Esophagus muscularis mucosa (tissue), 4 donors: ENCODE results near the gene RBPJL. TPM values are rescaled to one million over a fixed set of nuclear protein-coding genes. Genes with fewer than 3 reads are reported as not detected.
"Not testable (repeated sequence)": the region's sequence is repeated elsewhere in the genome, so short reads cannot be mapped to it uniquely, and the experiment has no call there.

ENCODE experiments used
- DNase-seq: peaks from one replicate; pipeline ENCODE4 v3.0.0-alpha.2; 2017; ENCODE audit errors: extremely low spot score
- H3K27ac ChIP-seq, 4 donors: fragments of 200-600 bp; sonication (generic); replicated peaks in 1 of 4; 1 replicate in 3 of 4; 2 replicates in 1 of 4; pipeline ENCODE4 v1.5.1; 2016 to 2019; ENCODE audit warnings: mild to moderate bottlenecking in 1 of 4
- H3K27me3 ChIP-seq, 4 donors: fragments of 200-600 bp; sonication (generic); one replicate each; pipeline versions ENCODE4 v1.5.1 to v1.6.0; 2016 to 2019
- H3K36me3 ChIP-seq, 4 donors: fragments of 200-600 bp; sonication (generic); one replicate each; pipeline ENCODE4 v1.5.1; 2016 to 2019
- H3K4me1 ChIP-seq, 4 donors: fragments of 200-600 bp; sonication (generic); one replicate each; pipeline ENCODE4 v1.5.1; 2016 to 2019
- H3K4me3 ChIP-seq, 4 donors: fragments of 200-600 bp; sonication (generic); 1 replicate in 2 of 4; 2 replicates in 2 of 4; pipeline ENCODE4 v1.5.1; 2016 to 2019; ENCODE audit warnings: mild to moderate bottlenecking in 4 of 4, moderate library complexity in 1 of 4
- H3K9me3 ChIP-seq, 4 donors: fragments of 200-600 bp; sonication (generic); 1 replicate in 3 of 4; 2 replicates in 1 of 4; pipeline ENCODE4 v1.5.1; 2016 to 2019
- EP300 ChIP-seq: sonication (generic); formaldehyde crosslinking; IDR thresholded peaks from one replicate; pipeline ENCODE4 v1.6.1; 2017; ENCODE audit warnings: antibody characterized with exemption
- POLR2A ChIP-seq: fragments of 450-650 bp; IDR thresholded peaks from one replicate; pipeline ENCODE4 v1.6.1; 2017; ENCODE audit warnings: antibody characterized with exemption, moderate library complexity, mild to moderate bottlenecking, low read depth
- POLR2AphosphoS5 ChIP-seq, 2 donors: sonication (generic); formaldehyde crosslinking; IDR thresholded peaks; one replicate each; pipeline ENCODE4 v1.6.1; 2017; ENCODE audit warnings: antibody characterized with exemption in 2 of 2
- WGBS: methylation state at CpG from one replicate; pipeline ENCODE4 v1.1.5; 2018; 5-methylcytosine and 5-hydroxymethylcytosine counted together
- intact Hi-C: fragments of 100-400 bp; cut with DNase I; formaldehyde crosslinking; loops from one replicate; pipeline ENCODE4 v1.15.1; 2023
- total RNA-seq, 4 donors: library from RNA; depleted of rRNA; stranded (reverse); fragments of >200 nt; gene quantifications; one replicate each; pipeline versions ENCODE4 v1.1.0 to v1.2.1, GENCODE V29; 2016
- TF ChIP-seq, protein P1 (sequence below), 3 experiments: fragments of 200-600 bp in 2 of 3; fragments of 450-650 bp in 1 of 3; sonication (generic) in 2 of 3; IDR thresholded peaks; one replicate each; pipeline ENCODE4 v1.5.1; 2017 to 2019; ENCODE audit warnings: antibody characterized with exemption in 3 of 3, mild to moderate bottlenecking in 2 of 3, moderate library complexity in 1 of 3

RBPJL gene
- total RNA-seq, 4 donors from 2014 or later, result not detected

DNA sequence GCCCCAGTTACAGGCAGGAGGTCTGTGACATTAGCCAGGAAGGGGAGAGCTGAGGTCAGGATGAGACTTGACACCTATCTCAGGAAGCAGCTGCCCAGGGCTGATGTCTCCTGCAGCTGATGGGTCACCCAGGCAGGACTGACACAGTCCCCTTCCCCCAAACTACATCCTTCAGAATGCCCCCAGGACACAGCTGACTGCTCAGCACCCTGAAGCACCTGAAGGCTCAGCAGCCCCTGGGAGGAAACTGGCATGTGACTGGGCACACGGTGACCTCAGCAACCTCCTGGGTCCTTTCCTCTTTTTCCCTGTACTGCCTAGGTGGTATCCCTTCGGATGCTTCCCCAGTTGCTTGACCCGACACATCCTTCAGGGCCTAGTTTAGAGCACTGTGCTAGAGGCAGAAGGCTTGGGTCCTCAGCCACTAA is 39.7 kb downstream of the RBPJL start:
- intact Hi-C loops, result no loop called here
- peaks cover 51 to 75% (median 71%) of the 10 kb centered on the region in 4 donors for H3K4me1 ChIP-seq
- DNase-seq, result no peak

DNA sequence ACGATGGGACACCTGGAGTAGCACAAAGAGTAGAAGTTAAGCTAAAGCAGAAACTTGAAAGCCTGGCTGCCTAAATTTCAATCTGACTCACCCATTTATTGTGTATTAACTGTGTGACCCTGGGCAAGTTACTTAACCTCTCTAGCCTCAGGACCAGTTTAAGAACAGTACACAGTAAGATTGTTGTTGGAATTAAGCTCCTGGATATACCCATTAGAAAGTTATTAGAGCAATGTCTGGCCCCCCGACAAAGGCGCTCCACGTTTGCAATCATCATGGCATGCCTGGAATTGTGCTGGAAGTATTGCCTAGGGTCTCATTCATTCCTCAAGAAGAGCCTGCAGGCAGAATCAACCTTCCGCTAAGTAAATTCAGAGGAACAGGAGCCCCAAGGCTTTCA is 40.2 kb downstream of the RBPJL start:
- peaks cover 46 to 69% (median 66%) of the 10 kb centered on the region in 4 donors for H3K4me1 ChIP-seq
- intact Hi-C loops, result no loop called here
- peak overlapping the region; percentile 78 to 80 (median 80) for H3K4me3 ChIP-seq
- H3K9me3 ChIP-seq, result no peaks in the 10 kb centered on the region
- H3K36me3 ChIP-seq, result no peaks in the 10 kb centered on the region
- H3K27ac ChIP-seq, result peak overlapping the region; percentile 93 to 97 (median 96)
- no peak for TF ChIP-seq POLR2AphosphoS5 (IDR thresholded peaks at IDR 0.05)
- H3K27me3 ChIP-seq, result no peaks in the 10 kb centered on the region
- 45% methylated on average over 5 of the region's 5 CpGs for WGBS
- no peak for DNase-seq

More for the DNA sequence above, 39.7 kb downstream of the RBPJL start:
- WGBS, result 40% methylated on average over 1 of the region's 3 CpGs
- H3K9me3 ChIP-seq, result no peaks in the 10 kb centered on the region
- H3K27ac ChIP-seq, result peak overlapping the region; percentile 93 to 97 (median 96)
- H3K27me3 ChIP-seq, result no peaks in the 10 kb centered on the region
- TF ChIP-seq POLR2AphosphoS5 (IDR thresholded peaks at IDR 0.05) (no peak), EP300 (no peak), POLR2A (no peak)
- TF ChIP-seq, protein P1, sequence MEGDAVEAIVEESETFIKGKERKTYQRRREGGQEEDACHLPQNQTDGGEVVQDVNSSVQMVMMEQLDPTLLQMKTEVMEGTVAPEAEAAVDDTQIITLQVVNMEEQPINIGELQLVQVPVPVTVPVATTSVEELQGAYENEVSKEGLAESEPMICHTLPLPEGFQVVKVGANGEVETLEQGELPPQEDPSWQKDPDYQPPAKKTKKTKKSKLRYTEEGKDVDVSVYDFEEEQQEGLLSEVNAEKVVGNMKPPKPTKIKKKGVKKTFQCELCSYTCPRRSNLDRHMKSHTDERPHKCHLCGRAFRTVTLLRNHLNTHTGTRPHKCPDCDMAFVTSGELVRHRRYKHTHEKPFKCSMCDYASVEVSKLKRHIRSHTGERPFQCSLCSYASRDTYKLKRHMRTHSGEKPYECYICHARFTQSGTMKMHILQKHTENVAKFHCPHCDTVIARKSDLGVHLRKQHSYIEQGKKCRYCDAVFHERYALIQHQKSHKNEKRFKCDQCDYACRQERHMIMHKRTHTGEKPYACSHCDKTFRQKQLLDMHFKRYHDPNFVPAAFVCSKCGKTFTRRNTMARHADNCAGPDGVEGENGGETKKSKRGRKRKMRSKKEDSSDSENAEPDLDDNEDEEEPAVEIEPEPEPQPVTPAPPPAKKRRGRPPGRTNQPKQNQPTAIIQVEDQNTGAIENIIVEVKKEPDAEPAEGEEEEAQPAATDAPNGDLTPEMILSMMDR (IDR thresholded peaks at IDR 0.05), result no peak
- H3K36me3 ChIP-seq, result no peaks in the 10 kb centered on the region
- H3K4me3 ChIP-seq, result peak overlapping the region; percentile 78 to 80 (median 80)

DNA sequence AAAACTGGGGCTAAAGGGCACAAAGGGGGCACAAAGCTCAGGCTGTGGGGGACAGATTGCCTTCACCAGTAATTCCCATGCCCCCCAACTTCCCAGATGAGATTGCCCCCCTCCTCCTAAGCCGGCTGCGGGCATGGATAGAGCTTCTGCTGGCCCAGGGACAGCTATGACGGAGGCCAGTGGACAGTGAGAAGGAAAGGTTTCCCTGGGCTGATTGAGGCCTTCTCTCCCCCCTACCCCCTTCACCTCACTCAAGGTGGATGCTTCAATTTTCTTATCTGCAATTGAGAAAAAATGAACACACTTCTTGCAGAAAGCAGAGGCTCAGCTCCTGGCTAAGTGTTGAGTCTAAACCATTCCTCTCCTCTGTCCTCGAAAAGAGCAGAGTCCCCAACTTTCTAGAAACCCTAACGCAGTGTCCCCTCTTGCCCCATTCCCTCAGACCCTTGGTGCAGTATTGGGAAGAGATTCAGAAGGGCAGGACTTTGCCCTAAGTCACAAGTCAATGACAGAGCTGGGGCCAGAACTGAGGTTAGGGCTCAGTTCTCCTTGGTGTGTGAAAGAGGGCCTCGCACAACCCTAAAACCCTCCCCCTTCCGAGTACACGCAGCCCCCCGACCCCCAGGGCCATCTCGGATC is 40.8 kb downstream of the RBPJL start:
- Histone ChIP-seq H3K27ac (peak overlapping the region; percentile 93 to 97 (median 96)), H3K27me3 (no peaks in the 10 kb centered on the region), H3K4me3 (peak overlapping the region; percentile 78 to 80 (median 80)), H3K4me1 (peaks cover 40 to 64% (median 60%) of the 10 kb centered on the region in 4 donors), H3K9me3 (no peaks in the 10 kb centered on the region), H3K36me3 (no peaks in the 10 kb centered on the region)
- WGBS, result 11% methylated on average over 6 of the region's 10 CpGs
- no peak for DNase-seq
- no peak for TF ChIP-seq POLR2AphosphoS5 (IDR thresholded peaks at IDR 0.05)
- TF ChIP-seq EP300, result no peak
- TF ChIP-seq, protein P1 (IDR thresholded peaks at IDR 0.05), result no peak
- TF ChIP-seq POLR2A, result no peak
- intact Hi-C loops, result no loop called here

DNA sequence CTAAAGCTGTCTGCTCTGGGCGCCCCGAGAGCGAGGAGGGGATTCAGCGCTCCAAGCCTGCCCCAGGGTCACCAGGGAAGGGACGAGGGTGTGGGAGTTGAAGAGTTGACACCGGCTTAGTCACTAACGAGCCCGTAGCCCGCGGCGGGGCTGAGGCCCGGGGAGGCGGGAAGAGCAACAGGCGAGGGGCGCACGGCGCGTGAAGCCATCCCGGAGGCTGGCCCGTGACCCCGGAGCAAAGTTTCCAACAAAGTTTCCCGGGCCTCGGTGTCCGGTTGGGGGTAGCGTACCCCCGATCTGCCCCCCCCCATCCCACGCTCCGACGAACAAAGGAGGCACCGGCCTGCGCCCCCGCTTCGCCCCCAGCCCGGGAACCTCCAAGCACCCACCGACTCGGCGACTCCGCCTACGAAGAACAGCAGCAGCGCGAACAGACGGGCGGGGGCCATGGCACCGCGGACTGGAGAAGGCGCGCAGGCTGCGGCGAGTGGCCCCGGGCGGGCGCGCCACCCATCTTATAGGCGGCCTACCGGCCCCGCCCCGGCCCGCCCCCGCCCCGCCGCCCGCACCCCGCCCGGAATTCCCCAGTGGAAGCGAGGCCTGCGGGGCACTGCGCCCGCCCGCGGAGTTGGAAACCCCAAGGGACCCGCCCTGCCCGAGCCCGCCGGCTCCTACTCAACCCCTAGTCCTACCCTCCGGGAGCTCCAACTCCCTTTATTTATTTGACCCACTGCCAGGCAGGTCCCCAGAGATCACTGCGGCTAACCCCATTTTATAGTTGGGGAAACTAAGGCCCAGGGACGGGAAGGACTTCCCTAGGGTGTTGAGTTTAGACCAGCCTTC is 41.5 kb downstream of the RBPJL start, which contains the start of gene SDC4:
Gene SDC4 (minus strand): TSS at position 489 of the 843 bp plus-strand sequence. CDS start 40 bp downstream, at position 449.
- Histone ChIP-seq H3K9me3 (no peaks in the 10 kb centered on the region), H3K36me3 (no peaks in the 10 kb centered on the region), H3K27ac (peak within 1 kb of the TSS; percentile 93 to 97 (median 96)), H3K4me3 (peak within 1 kb of the TSS; percentile 78 to 80 (median 80)), H3K27me3 (no peaks in the 10 kb centered on the region), H3K4me1 (peaks cover 33 to 56% (median 53%) of the 10 kb centered on the region in 4 donors)
- 6% methylated on average over 32 of the region's 77 CpGs for WGBS
- intact Hi-C loops, result no loop called here
- TF ChIP-seq POLR2AphosphoS5 (IDR thresholded peaks at IDR 0.05) (peak; percentile 91 to 99), POLR2A (peak; percentile 96), EP300 (no peak)
- TF ChIP-seq, protein P1 (IDR thresholded peaks at IDR 0.05), result no peak
- no peak for DNase-seq

DNA sequence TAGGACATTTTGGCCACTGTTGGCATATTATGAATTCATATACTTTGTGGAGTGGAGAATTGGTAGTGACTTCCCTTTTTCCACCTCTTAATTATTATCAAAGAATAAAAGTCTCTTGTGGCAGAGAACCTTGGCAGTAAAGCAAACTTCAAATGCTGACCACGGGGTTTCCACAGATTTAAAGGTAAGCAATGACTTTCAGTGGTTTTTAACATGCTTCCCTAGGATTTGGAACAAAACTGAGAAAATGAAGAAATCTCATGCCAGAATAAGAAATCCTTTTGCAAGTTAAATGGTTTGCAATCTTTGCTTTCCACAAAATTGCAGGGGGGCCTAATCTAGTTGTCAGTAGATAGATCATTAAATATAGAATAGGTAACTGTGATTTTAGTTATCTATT is 43.6 kb downstream of the RBPJL start:
- 86% methylated on average over 1 of the region's 1 CpG for WGBS
- H3K4me3 ChIP-seq, result no peak overlapping the region
- no peaks in the 10 kb centered on the region for H3K27me3 ChIP-seq
- no peaks in the 10 kb centered on the region for H3K9me3 ChIP-seq
- DNase-seq, result no peak
- no peaks in the 10 kb centered on the region for H3K36me3 ChIP-seq
- intact Hi-C loops, result no loop called here
- no peak overlapping the region for H3K27ac ChIP-seq
- peaks cover 25 to 51% (median 46%) of the 10 kb centered on the region in 4 donors for H3K4me1 ChIP-seq
- TF ChIP-seq, protein P1 (IDR thresholded peaks at IDR 0.05), result no peak
- TF ChIP-seq EP300 (no peak), POLR2AphosphoS5 (IDR thresholded peaks at IDR 0.05) (no peak), POLR2A (no peak)

DNA sequence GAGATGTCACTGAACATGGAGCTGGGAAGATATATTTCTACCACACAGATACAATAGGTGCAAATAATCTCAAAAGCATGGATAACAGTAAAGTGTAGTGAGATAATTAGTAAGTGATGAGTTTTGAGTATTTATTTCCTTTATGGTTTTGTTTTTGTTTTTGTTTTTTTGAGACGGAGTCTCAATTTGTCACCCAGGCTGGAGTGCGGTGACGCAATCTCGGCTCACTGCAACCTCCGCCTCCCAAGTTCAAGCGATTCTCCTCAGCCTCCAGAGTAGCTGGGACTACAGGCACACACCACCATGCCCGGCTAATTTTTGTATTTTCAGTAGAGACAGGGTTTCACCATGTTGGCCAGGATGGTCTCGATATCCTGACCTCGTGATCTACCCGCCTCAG is 44.2 kb downstream of the RBPJL start:
- H3K9me3 ChIP-seq, H3K27me3 ChIP-seq, H3K4me3 ChIP-seq, DNase-seq, H3K27ac ChIP-seq, intact Hi-C loops, H3K36me3 ChIP-seq: not testable (repeated sequence)
- 92% methylated on average over 10 of the region's 10 CpGs for WGBS
- H3K4me1 ChIP-seq, result peaks cover 21 to 51% (median 45%) of the 10 kb centered on the region in 4 donors
